Measurements from ENCODE around the gene CCDC88C. TPM values are rescaled to one million over a fixed set of nuclear protein-coding genes. Genes with fewer than 3 reads are reported as not detected.

CCDC88C gene
- total RNA-seq, 2 experiments from 2014 or later: 137 to 253 TPM

DNA sequence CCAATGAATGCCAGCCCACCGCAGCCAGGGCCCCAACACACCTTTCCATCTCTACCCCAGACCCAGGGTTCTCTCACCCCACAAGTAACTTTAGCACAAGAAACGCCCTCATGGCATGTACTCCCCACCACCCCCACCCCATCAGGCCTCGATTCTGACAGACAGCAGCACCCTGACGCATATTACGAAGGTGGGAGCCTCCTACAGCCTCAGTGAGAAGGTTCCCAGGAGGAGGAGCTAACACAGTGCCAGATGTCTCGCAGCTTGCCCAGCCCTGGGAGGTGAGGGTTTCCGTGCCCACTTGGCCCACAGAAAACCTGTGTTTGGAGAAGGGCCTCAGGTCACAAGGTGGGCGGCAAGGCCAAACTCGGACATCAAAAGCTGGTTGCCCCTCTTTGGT is 32.4 kb downstream of the CCDC88C start:
- Histone ChIP-seq H3K4me1 (ENCODE audit: insufficient read depth, low read length, poor library complexity, severe bottlenecking) (peaks cover 96% of the 10 kb centered on the region), H3K79me2 (ENCODE audit: insufficient read depth, low read depth, low read length) (peaks cover 100% of the 10 kb centered on the region), H3K4me2 (ENCODE audit: low read length) (peak overlapping the region; percentile 95), H4K20me1 (ENCODE audit: insufficient read depth, low read length) (peaks cover 56% of the 10 kb centered on the region), H3K9me2 (ENCODE audit: insufficient read depth, low read length) (no peaks in the 10 kb centered on the region), H3K4me3 (ENCODE audit: low read depth, low read length, poor library complexity, severe bottlenecking) (peak overlapping the region; percentile 1), H3K36me3 (ENCODE audit: insufficient read depth, low read length) (peaks cover 75% of the 10 kb centered on the region), H3K9me3 (ENCODE audit: low read length) (no peaks in the 10 kb centered on the region), H2AFZ (ENCODE audit: low read length) (no peak overlapping the region), H3K27ac (ENCODE audit: low read depth, low read length, poor library complexity, severe bottlenecking) (peak overlapping the region; percentile 94)
- no TSS peak for BruUV-seq (replicated peaks)
- ChIA-PET POLR2A (interaction anchor here (1.1 to 1.3 kb wide), 2 partner anchors 13 to 29 kb away, joined by 3 to 5 read pairs; no protein-coding TSS in a partner anchor), CTCF (ENCODE audit: unreplicated experiment) (interaction anchor here (0.5 to 0.7 kb wide), 2 partner anchors 27 to 40 kb away, joined by 3 to 4 read pairs; no protein-coding TSS in a partner anchor)
- DNase-seq (ENCODE audit: low spot score): no peak
- TF ChIP-seq EZH2phosphoT487 (IDR thresholded peaks at IDR 0.05; ENCODE audit: borderline replicate concordance, low read depth, low read length): no peak
- TF ChIP-seq, protein P1, sequence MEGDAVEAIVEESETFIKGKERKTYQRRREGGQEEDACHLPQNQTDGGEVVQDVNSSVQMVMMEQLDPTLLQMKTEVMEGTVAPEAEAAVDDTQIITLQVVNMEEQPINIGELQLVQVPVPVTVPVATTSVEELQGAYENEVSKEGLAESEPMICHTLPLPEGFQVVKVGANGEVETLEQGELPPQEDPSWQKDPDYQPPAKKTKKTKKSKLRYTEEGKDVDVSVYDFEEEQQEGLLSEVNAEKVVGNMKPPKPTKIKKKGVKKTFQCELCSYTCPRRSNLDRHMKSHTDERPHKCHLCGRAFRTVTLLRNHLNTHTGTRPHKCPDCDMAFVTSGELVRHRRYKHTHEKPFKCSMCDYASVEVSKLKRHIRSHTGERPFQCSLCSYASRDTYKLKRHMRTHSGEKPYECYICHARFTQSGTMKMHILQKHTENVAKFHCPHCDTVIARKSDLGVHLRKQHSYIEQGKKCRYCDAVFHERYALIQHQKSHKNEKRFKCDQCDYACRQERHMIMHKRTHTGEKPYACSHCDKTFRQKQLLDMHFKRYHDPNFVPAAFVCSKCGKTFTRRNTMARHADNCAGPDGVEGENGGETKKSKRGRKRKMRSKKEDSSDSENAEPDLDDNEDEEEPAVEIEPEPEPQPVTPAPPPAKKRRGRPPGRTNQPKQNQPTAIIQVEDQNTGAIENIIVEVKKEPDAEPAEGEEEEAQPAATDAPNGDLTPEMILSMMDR (conservative IDR thresholded peaks at IDR 0.05; ENCODE audit: low read length): no peak
- intact Hi-C loops (cut with micrococcal nuclease; ENCODE audit: unreplicated experiment): no loop called here

DNA sequence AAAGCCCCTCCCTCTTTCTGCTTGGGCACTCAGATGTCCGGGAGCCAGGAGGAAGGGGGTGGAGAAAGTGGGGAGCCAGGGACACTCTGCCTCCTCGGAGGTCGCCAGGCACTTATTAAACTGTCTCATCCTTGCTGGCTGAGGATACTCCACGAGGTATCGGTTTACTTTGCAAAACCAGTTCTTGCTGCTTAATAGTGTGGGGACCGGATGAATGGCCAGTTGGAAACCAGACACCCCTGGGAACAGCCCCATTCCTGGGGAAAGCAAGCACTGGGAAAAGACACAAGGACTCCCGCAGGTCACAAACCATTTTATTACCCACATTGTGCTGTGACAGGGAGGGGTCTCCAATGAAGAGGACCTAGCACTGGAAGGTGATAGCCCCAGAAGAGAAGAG is 34.2 kb downstream of the CCDC88C start:
- no peak for DNase-seq (ENCODE audit: low spot score)
- ChIA-PET POLR2A (no interaction called here), CTCF (ENCODE audit: unreplicated experiment) (no interaction called here)
- H3K27ac ChIP-seq (ENCODE audit: low read depth, low read length, poor library complexity, severe bottlenecking): peak overlapping the region; percentile 94
- intact Hi-C loops (cut with micrococcal nuclease; ENCODE audit: unreplicated experiment): no loop called here
- TF ChIP-seq, protein P1 (conservative IDR thresholded peaks at IDR 0.05; ENCODE audit: low read length): no peak
- TF ChIP-seq EZH2phosphoT487 (IDR thresholded peaks at IDR 0.05; ENCODE audit: borderline replicate concordance, low read depth, low read length): no peak
- peaks cover 76% of the 10 kb centered on the region for H3K36me3 ChIP-seq (ENCODE audit: insufficient read depth, low read length)
- no peak overlapping the region for H2AFZ ChIP-seq (ENCODE audit: low read length)
- peaks cover 56% of the 10 kb centered on the region for H4K20me1 ChIP-seq (ENCODE audit: insufficient read depth, low read length)
- peak overlapping the region; percentile 26 for H3K4me3 ChIP-seq (ENCODE audit: low read depth, low read length, poor library complexity, severe bottlenecking)
- H3K9me3 ChIP-seq (ENCODE audit: low read length): no peaks in the 10 kb centered on the region
- peaks cover 100% of the 10 kb centered on the region for H3K79me2 ChIP-seq (ENCODE audit: insufficient read depth, low read depth, low read length)
- peak overlapping the region; percentile 95 for H3K4me2 ChIP-seq (ENCODE audit: low read length)
- peaks cover 97% of the 10 kb centered on the region for H3K4me1 ChIP-seq (ENCODE audit: insufficient read depth, low read length, poor library complexity, severe bottlenecking)
- H3K9me2 ChIP-seq (ENCODE audit: insufficient read depth, low read length): no peaks in the 10 kb centered on the region
- BruUV-seq (replicated peaks): no TSS peak

DNA sequence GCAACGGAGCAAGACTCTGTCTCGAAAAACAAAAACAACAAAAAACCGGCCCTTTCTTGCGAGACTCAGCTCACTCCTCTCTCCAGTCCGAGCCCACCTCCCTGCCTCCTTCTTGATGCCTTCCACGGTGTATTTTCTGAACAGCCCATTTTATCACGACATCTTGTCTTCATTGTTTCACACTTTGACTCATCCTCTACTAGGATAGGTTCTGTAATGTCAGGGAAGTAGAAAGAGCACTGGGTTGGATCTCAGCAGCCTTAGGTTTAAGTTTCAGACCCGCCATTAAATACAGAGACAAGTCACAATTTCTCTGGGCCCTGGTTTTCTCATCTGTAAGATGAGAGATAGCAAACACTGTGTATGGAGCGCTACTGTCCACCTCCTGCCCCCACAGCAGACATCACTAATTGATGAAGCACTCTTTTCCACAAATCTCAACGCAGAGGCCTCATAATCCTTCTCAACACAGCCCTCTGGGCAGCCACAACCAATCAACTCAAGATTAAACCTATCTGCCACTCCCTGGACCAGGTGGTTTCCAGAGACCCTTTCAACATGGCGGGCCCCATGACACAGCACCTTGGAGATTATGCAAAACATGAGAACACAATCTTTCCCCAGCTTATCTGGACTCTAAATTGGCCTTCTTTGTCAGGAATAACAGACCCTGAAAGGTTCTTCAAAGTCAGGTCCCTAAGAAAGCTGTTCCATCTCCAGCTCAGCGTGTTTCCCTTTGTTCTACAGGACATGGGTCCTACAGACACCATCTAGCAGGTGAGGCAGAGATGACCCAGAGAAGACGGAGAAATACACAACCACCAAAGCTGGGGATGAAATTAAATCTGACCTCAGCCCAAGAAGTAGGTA is 35.6 kb downstream of the CCDC88C start:
- H3K4me1 ChIP-seq (ENCODE audit: insufficient read depth, low read length, poor library complexity, severe bottlenecking): peaks cover 97% of the 10 kb centered on the region
- peaks cover 100% of the 10 kb centered on the region for H3K79me2 ChIP-seq (ENCODE audit: insufficient read depth, low read depth, low read length)
- ChIA-PET CTCF (ENCODE audit: unreplicated experiment) (interaction anchor here (0.7 kb wide), 1 partner anchor 10 kb away, joined by 3 read pairs; no protein-coding TSS in a partner anchor), POLR2A (interaction anchor here (0.5 to 1.2 kb wide), 4 partner anchors 14 to 351 kb away, joined by 3 to 5 read pairs (median 4); no protein-coding TSS in a partner anchor)
- H3K4me3 ChIP-seq (ENCODE audit: low read depth, low read length, poor library complexity, severe bottlenecking): no peak overlapping the region
- TF ChIP-seq, protein P1 (conservative IDR thresholded peaks at IDR 0.05; ENCODE audit: low read length): no peak
- no peak for TF ChIP-seq EZH2phosphoT487 (IDR thresholded peaks at IDR 0.05; ENCODE audit: borderline replicate concordance, low read depth, low read length)
- no peak for DNase-seq (ENCODE audit: low spot score)
- no peaks in the 10 kb centered on the region for H3K9me2 ChIP-seq (ENCODE audit: insufficient read depth, low read length)
- no peaks in the 10 kb centered on the region for H3K9me3 ChIP-seq (ENCODE audit: low read length)
- peak overlapping the region; percentile 94 for H3K27ac ChIP-seq (ENCODE audit: low read depth, low read length, poor library complexity, severe bottlenecking)
- peak overlapping the region; percentile 95 for H3K4me2 ChIP-seq (ENCODE audit: low read length)
- BruUV-seq (replicated peaks): no TSS peak
- no peak overlapping the region for H2AFZ ChIP-seq (ENCODE audit: low read length)
- H3K36me3 ChIP-seq (ENCODE audit: insufficient read depth, low read length): peaks cover 76% of the 10 kb centered on the region
- intact Hi-C loops (cut with micrococcal nuclease; ENCODE audit: unreplicated experiment): no loop called here
- H4K20me1 ChIP-seq (ENCODE audit: insufficient read depth, low read length): peaks cover 50% of the 10 kb centered on the region

All from OCI-LY7 (cell line).